ENCODE results near the gene PGBD5. TPM values are rescaled to one million over a fixed set of nuclear protein-coding genes. Genes with fewer than 3 reads are reported as not detected.

The PGBD5 gene
- total and polyA plus RNA-seq, 2 of the 13 experiments (the other 11 are each of a cell fraction or from before 2014, with no cell fraction given): 0.04 to 0.13 TPM

DNA sequence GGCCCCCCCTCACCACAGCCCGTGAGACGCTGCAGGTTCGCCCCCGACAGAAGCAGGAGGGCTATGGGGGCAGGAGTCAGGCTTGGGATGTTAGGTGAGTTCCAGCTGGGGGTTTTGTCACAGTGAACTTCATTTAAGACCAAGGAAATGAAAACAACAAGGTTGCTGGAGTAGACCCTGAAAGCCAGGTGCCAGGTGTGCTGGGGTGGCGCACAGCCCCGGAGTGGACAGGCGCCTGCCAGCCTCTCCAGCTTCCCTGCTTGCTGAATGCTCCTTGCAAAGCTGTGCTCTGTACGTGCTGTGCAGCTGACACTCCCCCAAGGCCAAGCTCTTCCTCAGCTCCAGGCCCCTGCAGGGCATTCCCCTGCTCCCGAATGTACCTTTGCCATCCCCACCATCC is 102.4 kb downstream of the PGBD5 start:
- H3K9me3 ChIP-seq (ENCODE audit: low read length): no peaks in the 10 kb centered on the region
- no peaks in the 10 kb centered on the region for H4K20me1 ChIP-seq (ENCODE audit: insufficient read depth, low read length)
- ChIA-PET POLR2A (no interaction called here), CTCF (ENCODE audit: low intra/inter-chr PET ratio, low total read pairs) (no interaction called here)
- TF ChIP-seq ZSCAN22 (CRISPR knock-in tag; IDR thresholded peaks at IDR 0.05): no peak
- ATAC-seq: no peak
- no peak overlapping the region for H2AFZ ChIP-seq (ENCODE audit: low read length)
- intact Hi-C loops (cut with micrococcal nuclease; ENCODE audit: unreplicated experiment): no loop called here
- H3K36me3 ChIP-seq (replicated peaks in 1 of 2; ENCODE audit: control insufficient read depth in 1 of 2, insufficient read depth in 2 of 2, low read length in 2 of 2): no peaks in the 10 kb centered on the region
- in situ Hi-C loops (cut with HindIII; ENCODE audit: extremely low pct_ligation_motif_present, low pct_unique_long_range_greater_than_20kb): no loop called here
- no peak for DNase-seq (ENCODE audit: low spot score)
- WGBS (ENCODE audit: low lambda C conversion rate): 86% methylated on average over 5 of the region's 9 CpGs
- no peak for FAIRE-seq
- no peak overlapping the region for H3K9ac ChIP-seq (ENCODE audit: insufficient read depth, low read depth, low read length)
- no peak overlapping the region for H3K4me3 ChIP-seq (replicated peaks in 1 of 3; ENCODE audit: insufficient read depth in 1 of 3, low read depth in 2 of 3, low read length in 3 of 3)
- H3K4me2 ChIP-seq (ENCODE audit: low read depth, low read length): no peak overlapping the region
- no TSS peak for BruUV-seq (replicated peaks)
- H3K79me2 ChIP-seq (ENCODE audit: insufficient read depth, low read length): no peaks in the 10 kb centered on the region
- peaks cover 2 to 11% of the 10 kb centered on the region in 2 experiments; a peak in 2 of 5 replicates for H3K27me3 ChIP-seq (ENCODE audit: control insufficient read depth in 1 of 2, insufficient read depth in 2 of 2, low read length in 2 of 2)
- H3K27ac ChIP-seq (ENCODE audit: extremely low read length, insufficient read depth, low read length): no peak overlapping the region
- H3K4me1 ChIP-seq (ENCODE audit: insufficient read depth, low read length): peaks cover 13% of the 10 kb centered on the region

DNA sequence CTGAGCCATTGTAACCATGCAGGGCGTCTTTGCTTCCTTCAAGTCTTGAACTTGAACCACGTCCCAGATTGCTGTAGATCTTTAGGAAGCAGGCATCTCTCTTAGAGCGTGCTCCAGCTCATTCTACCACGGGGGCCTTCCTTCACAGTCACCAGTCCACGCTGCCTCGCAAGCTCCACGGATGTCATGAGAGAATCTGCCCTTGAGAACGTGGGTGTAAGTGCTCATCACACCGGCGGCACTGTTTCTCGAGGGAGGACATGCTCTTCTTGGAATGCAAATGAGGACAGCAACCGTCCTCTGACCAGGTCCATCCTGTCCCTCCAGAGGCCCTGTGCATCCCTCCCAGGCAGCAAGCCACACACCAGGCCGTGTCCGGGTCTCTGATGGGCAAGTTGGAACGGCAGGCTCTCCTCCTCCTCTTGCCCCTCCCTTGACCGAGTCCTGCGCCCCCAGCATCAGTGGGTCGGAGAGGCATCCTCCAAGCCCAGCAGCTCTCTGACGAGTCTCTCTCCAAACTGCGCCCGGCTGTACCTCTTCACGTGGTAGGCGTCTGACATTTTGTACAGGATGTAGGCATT is 103.1 kb downstream of the PGBD5 start:
- Histone ChIP-seq H3K79me2 (ENCODE audit: insufficient read depth, low read length) (no peaks in the 10 kb centered on the region), H3K27ac (ENCODE audit: extremely low read length, insufficient read depth, low read length) (no peak overlapping the region), H3K9me3 (ENCODE audit: low read length) (no peaks in the 10 kb centered on the region), H3K9ac (ENCODE audit: insufficient read depth, low read depth, low read length) (no peak overlapping the region), H2AFZ (ENCODE audit: low read length) (no peak overlapping the region), H3K4me2 (ENCODE audit: low read depth, low read length) (no peak overlapping the region), H3K36me3 (replicated peaks in 1 of 2; ENCODE audit: control insufficient read depth in 1 of 2, insufficient read depth in 2 of 2, low read length in 2 of 2) (no peaks in the 10 kb centered on the region), H4K20me1 (ENCODE audit: insufficient read depth, low read length) (no peaks in the 10 kb centered on the region), H3K4me1 (ENCODE audit: insufficient read depth, low read length) (peaks cover 13% of the 10 kb centered on the region), H3K4me3 (replicated peaks in 1 of 3; ENCODE audit: insufficient read depth in 1 of 3, low read depth in 2 of 3, low read length in 3 of 3) (no peak overlapping the region), H3K27me3 (ENCODE audit: control insufficient read depth in 1 of 2, insufficient read depth in 2 of 2, low read length in 2 of 2) (peaks cover 2 to 11% of the 10 kb centered on the region in 2 experiments; a peak in 2 of 5 replicates)
- intact Hi-C loops (cut with micrococcal nuclease; ENCODE audit: unreplicated experiment) (no loop called here), in situ Hi-C loops (cut with HindIII; ENCODE audit: extremely low pct_ligation_motif_present, low pct_unique_long_range_greater_than_20kb) (no loop called here)
- ATAC-seq (no peak), DNase-seq (ENCODE audit: low spot score) (no peak), FAIRE-seq (no peak)
- 55% methylated on average over 12 of the region's 23 CpGs for WGBS (ENCODE audit: low lambda C conversion rate)
- no TSS peak for BruUV-seq (replicated peaks)
- ChIA-PET POLR2A (no interaction called here), CTCF (ENCODE audit: low intra/inter-chr PET ratio, low total read pairs) (no interaction called here)
- TF ChIP-seq ARID2 (CRISPR knock-in tag; IDR thresholded peaks at IDR 0.05; ENCODE audit: borderline replicate concordance) (no peak), ZNF674 (CRISPR knock-in tag; IDR thresholded peaks at IDR 0.05; ENCODE audit: low read depth) (no peak), HCFC1 (IDR thresholded peaks at IDR 0.05; ENCODE audit: low read depth, low read length) (no peak), MTA1 (CRISPR knock-in tag; IDR thresholded peaks at IDR 0.05; ENCODE audit: borderline replicate concordance) (no peak), ETV5 (CRISPR knock-in tag; IDR thresholded peaks at IDR 0.05; ENCODE audit: borderline replicate concordance) (no peak), ISX (CRISPR knock-in tag; conservative IDR thresholded peaks at IDR 0.05) (no peak), HNF4A (CRISPR knock-in tag; IDR thresholded peaks at IDR 0.05) (no peak), GATA4 (IDR thresholded peaks at IDR 0.05; ENCODE audit: borderline replicate concordance, low read depth) (no peak)
- TF ChIP-seq, protein P1, sequence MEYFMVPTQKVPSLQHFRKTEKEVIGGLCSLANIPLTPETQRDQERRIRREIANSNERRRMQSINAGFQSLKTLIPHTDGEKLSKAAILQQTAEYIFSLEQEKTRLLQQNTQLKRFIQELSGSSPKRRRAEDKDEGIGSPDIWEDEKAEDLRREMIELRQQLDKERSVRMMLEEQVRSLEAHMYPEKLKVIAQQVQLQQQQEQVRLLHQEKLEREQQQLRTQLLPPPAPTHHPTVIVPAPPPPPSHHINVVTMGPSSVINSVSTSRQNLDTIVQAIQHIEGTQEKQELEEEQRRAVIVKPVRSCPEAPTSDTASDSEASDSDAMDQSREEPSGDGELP (IDR thresholded peaks at IDR 0.05; ENCODE audit: borderline replicate concordance, low read depth): no peak
- TF ChIP-seq, protein P2, sequence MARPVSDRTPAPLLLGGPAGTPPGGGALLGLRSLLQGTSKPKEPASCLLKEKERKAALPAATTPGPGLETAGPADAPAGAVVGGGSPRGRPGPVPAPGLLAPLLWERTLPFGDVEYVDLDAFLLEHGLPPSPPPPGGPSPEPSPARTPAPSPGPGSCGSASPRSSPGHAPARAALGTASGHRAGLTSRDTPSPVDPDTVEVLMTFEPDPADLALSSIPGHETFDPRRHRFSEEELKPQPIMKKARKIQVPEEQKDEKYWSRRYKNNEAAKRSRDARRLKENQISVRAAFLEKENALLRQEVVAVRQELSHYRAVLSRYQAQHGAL (CRISPR knock-in tag; IDR thresholded peaks at IDR 0.05; ENCODE audit: not compliant biosample characterization): no peak
- TF ChIP-seq, protein P3, sequence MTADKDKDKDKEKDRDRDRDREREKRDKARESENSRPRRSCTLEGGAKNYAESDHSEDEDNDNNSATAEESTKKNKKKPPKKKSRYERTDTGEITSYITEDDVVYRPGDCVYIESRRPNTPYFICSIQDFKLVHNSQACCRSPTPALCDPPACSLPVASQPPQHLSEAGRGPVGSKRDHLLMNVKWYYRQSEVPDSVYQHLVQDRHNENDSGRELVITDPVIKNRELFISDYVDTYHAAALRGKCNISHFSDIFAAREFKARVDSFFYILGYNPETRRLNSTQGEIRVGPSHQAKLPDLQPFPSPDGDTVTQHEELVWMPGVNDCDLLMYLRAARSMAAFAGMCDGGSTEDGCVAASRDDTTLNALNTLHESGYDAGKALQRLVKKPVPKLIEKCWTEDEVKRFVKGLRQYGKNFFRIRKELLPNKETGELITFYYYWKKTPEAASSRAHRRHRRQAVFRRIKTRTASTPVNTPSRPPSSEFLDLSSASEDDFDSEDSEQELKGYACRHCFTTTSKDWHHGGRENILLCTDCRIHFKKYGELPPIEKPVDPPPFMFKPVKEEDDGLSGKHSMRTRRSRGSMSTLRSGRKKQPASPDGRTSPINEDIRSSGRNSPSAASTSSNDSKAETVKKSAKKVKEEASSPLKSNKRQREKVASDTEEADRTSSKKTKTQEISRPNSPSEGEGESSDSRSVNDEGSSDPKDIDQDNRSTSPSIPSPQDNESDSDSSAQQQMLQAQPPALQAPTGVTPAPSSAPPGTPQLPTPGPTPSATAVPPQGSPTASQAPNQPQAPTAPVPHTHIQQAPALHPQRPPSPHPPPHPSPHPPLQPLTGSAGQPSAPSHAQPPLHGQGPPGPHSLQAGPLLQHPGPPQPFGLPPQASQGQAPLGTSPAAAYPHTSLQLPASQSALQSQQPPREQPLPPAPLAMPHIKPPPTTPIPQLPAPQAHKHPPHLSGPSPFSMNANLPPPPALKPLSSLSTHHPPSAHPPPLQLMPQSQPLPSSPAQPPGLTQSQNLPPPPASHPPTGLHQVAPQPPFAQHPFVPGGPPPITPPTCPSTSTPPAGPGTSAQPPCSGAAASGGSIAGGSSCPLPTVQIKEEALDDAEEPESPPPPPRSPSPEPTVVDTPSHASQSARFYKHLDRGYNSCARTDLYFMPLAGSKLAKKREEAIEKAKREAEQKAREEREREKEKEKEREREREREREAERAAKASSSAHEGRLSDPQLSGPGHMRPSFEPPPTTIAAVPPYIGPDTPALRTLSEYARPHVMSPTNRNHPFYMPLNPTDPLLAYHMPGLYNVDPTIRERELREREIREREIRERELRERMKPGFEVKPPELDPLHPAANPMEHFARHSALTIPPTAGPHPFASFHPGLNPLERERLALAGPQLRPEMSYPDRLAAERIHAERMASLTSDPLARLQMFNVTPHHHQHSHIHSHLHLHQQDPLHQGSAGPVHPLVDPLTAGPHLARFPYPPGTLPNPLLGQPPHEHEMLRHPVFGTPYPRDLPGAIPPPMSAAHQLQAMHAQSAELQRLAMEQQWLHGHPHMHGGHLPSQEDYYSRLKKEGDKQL (CRISPR knock-in tag; IDR thresholded peaks at IDR 0.05; ENCODE audit: low read depth): no peak
